ENCODE measurements around the gene LYRM4. TPM values are rescaled to one million over a fixed set of nuclear protein-coding genes. Genes with fewer than 3 reads are reported as not detected.

Gene LYRM4
- total RNA-seq, 1 donor from 2014 or later: 27.8 TPM

DNA sequence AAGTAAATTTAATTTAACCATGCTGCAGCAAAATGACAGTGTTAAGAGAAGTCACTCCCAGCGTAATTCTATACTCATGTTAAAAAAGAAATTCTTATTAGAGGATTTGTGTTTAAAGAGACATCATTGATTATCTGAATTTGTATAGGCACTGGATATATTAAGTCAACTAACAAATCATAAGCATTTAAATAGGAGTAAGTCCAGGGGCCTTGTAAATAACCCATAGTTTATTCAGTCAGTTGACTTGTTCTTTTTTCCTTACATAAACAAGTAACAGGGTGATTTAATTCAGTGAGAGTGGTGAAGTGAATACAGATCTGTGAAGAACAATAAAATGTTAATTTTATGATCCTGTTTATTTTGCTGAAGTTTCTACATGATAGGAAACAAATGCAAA lies 22.4 kb downstream of the LYRM4 start:
- TF ChIP-seq, protein P1, sequence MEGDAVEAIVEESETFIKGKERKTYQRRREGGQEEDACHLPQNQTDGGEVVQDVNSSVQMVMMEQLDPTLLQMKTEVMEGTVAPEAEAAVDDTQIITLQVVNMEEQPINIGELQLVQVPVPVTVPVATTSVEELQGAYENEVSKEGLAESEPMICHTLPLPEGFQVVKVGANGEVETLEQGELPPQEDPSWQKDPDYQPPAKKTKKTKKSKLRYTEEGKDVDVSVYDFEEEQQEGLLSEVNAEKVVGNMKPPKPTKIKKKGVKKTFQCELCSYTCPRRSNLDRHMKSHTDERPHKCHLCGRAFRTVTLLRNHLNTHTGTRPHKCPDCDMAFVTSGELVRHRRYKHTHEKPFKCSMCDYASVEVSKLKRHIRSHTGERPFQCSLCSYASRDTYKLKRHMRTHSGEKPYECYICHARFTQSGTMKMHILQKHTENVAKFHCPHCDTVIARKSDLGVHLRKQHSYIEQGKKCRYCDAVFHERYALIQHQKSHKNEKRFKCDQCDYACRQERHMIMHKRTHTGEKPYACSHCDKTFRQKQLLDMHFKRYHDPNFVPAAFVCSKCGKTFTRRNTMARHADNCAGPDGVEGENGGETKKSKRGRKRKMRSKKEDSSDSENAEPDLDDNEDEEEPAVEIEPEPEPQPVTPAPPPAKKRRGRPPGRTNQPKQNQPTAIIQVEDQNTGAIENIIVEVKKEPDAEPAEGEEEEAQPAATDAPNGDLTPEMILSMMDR (IDR thresholded peaks at IDR 0.05; ENCODE audit: insufficient read depth, low read length, poor library complexity, severe bottlenecking): no peak
- Histone ChIP-seq H3K4me3 (ENCODE audit: low read depth, low read length) (no peak overlapping the region), H3K27me3 (ENCODE audit: control insufficient read depth, insufficient read depth, low read length) (no peaks in the 10 kb centered on the region), H3K36me3 (ENCODE audit: control insufficient read depth, insufficient read depth, low read length) (no peaks in the 10 kb centered on the region)
- DNase-seq (ENCODE audit: low read depth): no peak

DNA sequence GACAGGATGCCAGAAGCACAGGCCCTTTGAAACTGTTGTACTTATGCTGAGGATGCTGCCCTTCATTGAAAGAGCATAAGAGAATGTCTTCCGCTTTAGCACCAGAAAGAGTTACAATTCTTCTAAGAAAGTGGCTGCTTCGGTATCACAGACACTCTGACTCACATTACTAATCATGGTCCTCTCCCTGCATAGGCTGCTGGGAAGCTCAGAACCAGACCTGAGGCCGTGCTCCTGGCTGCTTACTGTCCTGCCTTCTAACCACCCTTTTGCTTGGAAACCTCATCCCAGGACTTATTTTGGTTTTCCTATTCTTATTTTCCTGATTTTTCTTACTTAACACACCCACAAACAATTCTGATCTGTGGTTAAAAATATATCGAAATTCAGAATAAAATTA lies 22.9 kb downstream of the LYRM4 start:
- TF ChIP-seq, protein P1 (IDR thresholded peaks at IDR 0.05; ENCODE audit: insufficient read depth, low read length, poor library complexity, severe bottlenecking): no peak
- Histone ChIP-seq H3K36me3 (ENCODE audit: control insufficient read depth, insufficient read depth, low read length) (no peaks in the 10 kb centered on the region), H3K4me3 (ENCODE audit: low read depth, low read length) (no peak overlapping the region), H3K27me3 (ENCODE audit: control insufficient read depth, insufficient read depth, low read length) (no peaks in the 10 kb centered on the region)
- DNase-seq (ENCODE audit: low read depth): no peak

DNA sequence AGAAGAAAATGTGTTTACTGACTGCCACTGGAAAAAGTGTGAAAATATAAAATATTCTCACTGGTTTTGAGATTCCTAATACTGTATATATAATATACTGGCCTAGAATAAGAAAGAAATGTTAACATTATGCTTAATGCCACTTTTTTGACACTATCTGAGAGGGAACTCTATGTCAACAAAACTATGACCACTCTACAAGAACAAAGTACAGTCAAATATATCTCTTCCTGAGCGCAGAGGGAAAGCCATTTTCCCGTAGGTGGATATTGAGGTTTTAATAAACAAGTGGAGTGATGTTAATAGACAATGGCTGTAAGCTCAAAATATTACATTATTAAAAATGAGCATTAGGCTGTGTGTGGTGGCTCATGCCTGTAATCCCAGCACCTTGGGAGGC lies 24.9 kb downstream of the LYRM4 start:
- no peaks in the 10 kb centered on the region for H3K36me3 ChIP-seq (ENCODE audit: control insufficient read depth, insufficient read depth, low read length)
- no peak overlapping the region for H3K4me3 ChIP-seq (ENCODE audit: low read depth, low read length)
- H3K27me3 ChIP-seq (ENCODE audit: control insufficient read depth, insufficient read depth, low read length): no peaks in the 10 kb centered on the region
- DNase-seq (ENCODE audit: low read depth): no peak
- TF ChIP-seq, protein P1 (IDR thresholded peaks at IDR 0.05; ENCODE audit: insufficient read depth, low read length, poor library complexity, severe bottlenecking): no peak

GRCh38 chr6:5234874-5235273 lies 25.9 kb downstream of the LYRM4 start:
- Histone ChIP-seq H3K4me3 (ENCODE audit: low read depth, low read length) (no peak overlapping the region), H3K36me3 (ENCODE audit: control insufficient read depth, insufficient read depth, low read length) (no peaks in the 10 kb centered on the region), H3K27me3 (ENCODE audit: control insufficient read depth, insufficient read depth, low read length) (no peaks in the 10 kb centered on the region)
- no peak for DNase-seq (ENCODE audit: low read depth)
- TF ChIP-seq, protein P1 (IDR thresholded peaks at IDR 0.05; ENCODE audit: insufficient read depth, low read length, poor library complexity, severe bottlenecking): no peak

GRCh38 chr6:5231289-5231688 lies 29.5 kb downstream of the LYRM4 start:
- Histone ChIP-seq H3K27me3 (ENCODE audit: control insufficient read depth, insufficient read depth, low read length) (no peaks in the 10 kb centered on the region), H3K4me3 (ENCODE audit: low read depth, low read length) (no peak overlapping the region), H3K36me3 (ENCODE audit: control insufficient read depth, insufficient read depth, low read length) (no peaks in the 10 kb centered on the region)
- DNase-seq (ENCODE audit: low read depth): no peak
- TF ChIP-seq, protein P1 (IDR thresholded peaks at IDR 0.05; ENCODE audit: insufficient read depth, low read length, poor library complexity, severe bottlenecking): no peak

DNA sequence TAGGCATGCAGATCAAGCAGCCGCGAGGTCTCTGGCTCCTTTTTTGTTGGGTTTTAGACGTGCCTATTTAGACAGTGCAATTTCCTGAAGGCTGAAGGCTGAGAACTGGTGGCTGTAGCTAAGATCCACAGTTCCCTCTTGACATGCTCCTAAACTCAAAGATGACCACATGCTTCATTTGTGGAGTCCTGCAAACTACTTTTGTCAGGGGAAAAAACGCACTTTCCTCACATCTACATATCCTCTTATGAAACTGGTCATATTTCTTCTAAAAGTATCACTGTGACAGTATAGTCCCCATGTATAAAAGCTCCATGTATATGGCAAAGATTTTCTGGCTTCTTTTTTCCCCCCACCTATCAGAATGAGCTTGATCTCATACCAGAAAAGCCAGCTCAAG lies 30.7 kb downstream of the LYRM4 start:
- no peak for DNase-seq (ENCODE audit: low read depth)
- Histone ChIP-seq H3K27me3 (ENCODE audit: control insufficient read depth, insufficient read depth, low read length) (no peaks in the 10 kb centered on the region), H3K4me3 (ENCODE audit: low read depth, low read length) (no peak overlapping the region), H3K36me3 (ENCODE audit: control insufficient read depth, insufficient read depth, low read length) (no peaks in the 10 kb centered on the region)
- TF ChIP-seq, protein P1 (IDR thresholded peaks at IDR 0.05; ENCODE audit: insufficient read depth, low read length, poor library complexity, severe bottlenecking): no peak

Measured in kidney epithelial cell (primary cell).